HG03432 (cell line): ENCODE data around the gene TCTA.

Source experiments
- ATAC-seq: cut with Tn5 transposase; IDR thresholded peaks from one replicate; pipeline ENCODE4 v1.9.1; 2021; ENCODE audit warnings: mild to moderate bottlenecking, moderate library complexity; ENCODE audit not compliant: unreplicated experiment

TCTA gene

GRCh38 chr3:49410066-49410845 is 2.0 kb upstream of the TCTA start:
- no peak for ATAC-seq

GRCh38 chr3:49410846-49411534 is 1.2 kb upstream of the TCTA start:
- no peak for ATAC-seq

DNA sequence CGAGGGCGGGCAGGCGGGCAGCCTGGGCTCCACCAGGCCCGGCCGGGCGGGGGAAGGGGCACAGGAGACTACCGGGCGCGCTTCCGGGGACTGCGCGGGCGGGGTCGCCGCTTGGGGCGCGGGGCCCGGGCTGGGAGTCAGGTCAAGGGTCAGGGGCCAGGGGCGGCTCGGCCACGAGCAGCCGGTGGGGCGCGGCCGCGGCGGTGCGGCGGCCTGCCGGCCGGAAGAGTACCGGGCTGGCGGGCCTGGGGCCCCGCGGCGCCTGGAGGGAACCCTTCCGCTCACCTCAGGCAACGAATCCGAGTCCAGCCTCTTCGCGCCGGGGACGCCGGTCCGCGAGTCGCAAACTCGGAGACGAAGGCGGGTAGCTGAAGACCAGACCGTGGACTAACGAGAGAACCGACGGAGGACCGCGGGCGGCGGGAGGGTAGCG is 672 bp upstream of the TCTA start:
- peak; percentile 36 for ATAC-seq

DNA sequence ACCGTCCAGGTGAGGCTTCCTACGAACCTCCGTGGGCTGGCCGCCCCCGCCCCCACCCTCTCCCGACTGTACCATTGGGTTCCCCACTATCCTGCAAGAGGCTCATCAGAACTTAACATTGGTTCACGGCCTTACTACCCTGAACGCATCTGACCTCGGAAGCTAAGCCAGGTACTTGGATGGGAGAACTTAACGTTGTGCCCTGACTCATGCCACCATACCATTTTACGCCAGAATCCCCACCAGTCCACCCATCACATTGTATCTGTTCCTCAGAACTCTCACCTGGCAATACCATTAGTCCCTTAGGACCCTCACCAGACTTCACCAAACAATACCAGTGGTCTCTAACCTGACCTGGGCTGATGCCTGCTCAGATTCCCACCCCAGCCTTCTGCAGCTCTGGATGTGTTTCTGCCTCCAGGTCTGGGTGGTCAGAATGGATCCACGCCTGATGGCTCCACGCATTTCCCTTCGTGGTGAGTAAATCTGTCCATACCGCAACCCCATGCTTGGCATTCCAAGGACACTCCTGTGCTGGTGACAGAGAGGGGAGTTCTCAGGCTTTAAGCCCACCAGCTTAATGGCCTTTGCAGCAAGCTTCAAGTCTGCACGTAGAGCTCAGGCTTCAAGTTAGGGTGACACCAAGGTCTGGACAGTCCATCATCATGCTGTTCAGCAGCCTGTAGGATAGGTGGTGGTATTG is 562 bp downstream of the TCTA start:
- ATAC-seq, result no peak

DNA sequence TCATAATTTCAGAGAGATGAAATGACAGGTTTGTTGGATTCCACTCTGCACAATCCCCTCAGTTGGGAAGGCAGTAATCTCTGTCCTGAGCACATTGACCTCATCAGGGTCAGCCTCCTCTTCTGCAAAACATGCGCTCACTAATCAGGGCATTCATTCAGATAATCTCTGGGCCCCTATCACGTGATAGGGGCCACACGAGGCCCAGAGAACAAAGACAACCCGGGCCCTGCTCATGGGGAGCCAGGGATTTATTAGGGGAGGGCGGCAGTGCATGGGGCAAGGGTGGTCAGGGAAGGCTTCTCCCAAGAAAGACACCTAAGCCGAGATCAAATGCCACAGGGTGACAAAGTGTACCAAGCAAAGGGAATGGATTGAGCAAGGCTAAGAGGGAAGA is 1.1 kb downstream of the TCTA start:
- ATAC-seq, result no peak

DNA sequence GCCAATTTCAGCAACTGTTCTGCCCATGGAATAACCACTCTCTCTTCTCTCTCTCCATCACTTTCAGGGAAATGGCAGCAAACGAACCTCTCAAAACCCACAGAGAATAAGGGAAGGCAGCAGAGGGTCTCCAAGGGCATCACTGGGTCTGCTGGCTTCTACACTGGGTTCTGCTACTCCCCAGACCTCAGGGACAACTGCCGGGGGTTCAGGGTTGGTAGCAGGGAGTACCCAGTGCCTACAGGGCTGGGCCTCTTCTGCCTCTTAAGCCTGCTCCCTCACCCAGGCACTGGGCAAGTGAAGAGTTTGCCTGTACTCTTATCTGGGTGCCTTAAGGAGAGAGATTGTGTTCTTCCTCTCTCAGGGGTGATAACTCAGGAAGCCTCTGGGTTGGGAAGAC is 2.5 kb downstream of the TCTA start:
- no peak for ATAC-seq

DNA sequence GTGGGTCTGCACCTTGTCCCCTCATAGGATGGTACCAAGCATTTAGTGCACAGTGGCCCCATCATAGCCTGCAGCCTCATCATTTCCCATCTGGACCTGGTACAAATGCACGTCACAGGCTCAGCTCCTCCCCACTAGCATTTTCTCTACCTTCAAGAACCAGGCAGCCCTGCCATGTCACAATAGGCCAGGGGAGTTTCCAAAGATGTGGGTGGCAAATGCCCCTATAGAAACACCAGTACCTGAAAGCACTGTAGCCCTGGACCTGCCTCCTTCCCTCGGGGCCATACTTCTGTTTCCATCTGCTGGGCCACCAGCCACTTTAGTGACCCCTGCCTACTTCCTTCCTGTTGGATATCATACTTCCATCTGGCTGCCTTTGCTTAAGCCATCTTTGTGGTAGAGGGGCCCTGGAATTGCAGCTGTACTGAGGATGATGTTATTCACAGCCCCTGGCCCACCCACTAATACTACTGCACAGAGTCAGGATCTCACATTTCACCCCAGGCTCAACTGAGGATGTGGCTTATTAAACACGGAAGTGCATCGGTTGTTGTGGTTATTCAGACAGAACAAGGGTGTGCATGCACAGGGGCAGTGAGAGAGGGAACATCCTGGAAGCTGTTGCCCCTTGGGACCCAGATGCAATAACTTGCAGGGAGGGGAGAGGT is 3.8 kb downstream of the TCTA start:
- no peak for ATAC-seq

- ATAC-seq, result no peak
Observed at GRCh38 chr3:49416867-49417266, 4.6 kb downstream of the TCTA start.

- no peak for ATAC-seq
Observed at GRCh38 chr3:49417516-49418120, 5.4 kb downstream of the TCTA start.

- no peak for ATAC-seq
Observed at GRCh38 chr3:49421890-49422378, 9.7 kb downstream of the TCTA start.

DNA sequence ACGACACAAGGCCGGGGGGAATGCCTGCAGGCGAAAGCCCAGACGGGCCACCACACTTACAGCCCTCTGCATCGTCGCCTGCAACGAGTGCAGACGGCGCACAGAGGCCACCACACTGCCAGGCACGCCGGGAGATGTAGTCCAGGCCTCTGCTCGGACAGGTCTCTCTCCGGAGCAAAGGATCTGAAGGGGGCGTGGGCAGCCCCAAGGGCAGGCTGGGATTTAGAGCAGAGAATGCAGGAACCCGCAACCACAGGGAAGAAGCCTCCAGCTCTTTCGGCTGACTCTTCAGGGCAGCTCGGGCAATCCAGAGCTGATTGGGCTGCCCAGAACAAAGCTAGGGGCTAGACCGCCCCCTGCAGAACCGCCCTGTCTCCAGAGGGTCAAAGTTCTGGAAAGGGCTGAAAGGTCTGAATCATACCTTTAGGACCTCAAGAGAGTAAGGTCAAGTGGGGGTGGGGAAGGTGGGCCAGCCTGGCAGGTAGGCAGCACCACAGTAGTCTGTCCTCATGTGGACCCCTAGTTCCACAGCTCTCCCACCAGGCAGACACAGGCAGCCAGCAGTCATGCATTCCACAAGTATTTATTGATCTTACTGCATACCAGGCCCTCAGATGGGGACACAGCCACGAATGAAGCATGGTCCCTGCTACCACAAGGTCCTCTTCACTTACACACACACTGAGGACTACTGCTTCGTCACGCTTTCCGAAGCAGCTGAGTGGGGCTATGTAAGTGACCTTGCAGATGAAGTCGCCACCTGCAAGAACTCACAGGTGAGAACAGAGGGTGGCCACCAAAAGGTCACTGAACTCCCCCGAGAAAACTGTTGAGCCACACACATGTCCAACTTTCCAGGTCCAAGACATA is 10.4 kb downstream of the TCTA start, which contains the start of gene AMT:
Gene AMT, minus strand, starts transcription at position 95 of the 870 bp plus-strand sequence. Its CDS starts 23 bp downstream, at position 72.
- no peak for ATAC-seq

- ATAC-seq, result no peak
Observed at GRCh38 chr3:49424816-49425215, 12.6 kb downstream of the TCTA start.

GRCh38 chr3:49427586-49427985 is 15.4 kb downstream of the TCTA start:
- no peak for ATAC-seq

GRCh38 chr3:49428752-49429080 is 16.5 kb downstream of the TCTA start:
- ATAC-seq, result peak; percentile 16

DNA sequence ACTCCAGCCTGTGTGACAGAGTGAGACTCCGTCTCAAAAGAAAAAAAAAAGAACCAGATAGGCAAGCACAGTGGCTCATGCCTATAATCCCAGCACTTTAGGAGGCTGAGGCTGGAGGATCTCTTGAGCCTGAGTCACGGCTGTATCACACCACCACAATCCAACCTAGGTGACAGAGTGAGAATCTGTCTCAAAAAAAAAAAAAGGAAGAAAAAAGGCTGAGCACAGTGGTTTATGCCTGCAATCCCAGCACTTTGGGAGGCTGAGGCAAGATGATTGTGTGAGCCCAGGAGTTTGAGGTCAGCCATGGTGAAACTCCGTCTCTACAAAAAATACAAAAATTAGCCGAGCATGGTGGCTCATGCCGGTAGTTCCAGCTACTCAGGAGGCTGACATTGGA is 22.5 kb downstream of the TCTA start:
- ATAC-seq, result no peak

- no peak for ATAC-seq
Observed at GRCh38 chr3:49445391-49445790, 33.2 kb downstream of the TCTA start.

- ATAC-seq, result no peak
Observed at GRCh38 chr3:49453621-49454020, 41.4 kb downstream of the TCTA start.

GRCh38 chr3:49454458-49454857 is 42.2 kb downstream of the TCTA start:
- no peak for ATAC-seq

DNA sequence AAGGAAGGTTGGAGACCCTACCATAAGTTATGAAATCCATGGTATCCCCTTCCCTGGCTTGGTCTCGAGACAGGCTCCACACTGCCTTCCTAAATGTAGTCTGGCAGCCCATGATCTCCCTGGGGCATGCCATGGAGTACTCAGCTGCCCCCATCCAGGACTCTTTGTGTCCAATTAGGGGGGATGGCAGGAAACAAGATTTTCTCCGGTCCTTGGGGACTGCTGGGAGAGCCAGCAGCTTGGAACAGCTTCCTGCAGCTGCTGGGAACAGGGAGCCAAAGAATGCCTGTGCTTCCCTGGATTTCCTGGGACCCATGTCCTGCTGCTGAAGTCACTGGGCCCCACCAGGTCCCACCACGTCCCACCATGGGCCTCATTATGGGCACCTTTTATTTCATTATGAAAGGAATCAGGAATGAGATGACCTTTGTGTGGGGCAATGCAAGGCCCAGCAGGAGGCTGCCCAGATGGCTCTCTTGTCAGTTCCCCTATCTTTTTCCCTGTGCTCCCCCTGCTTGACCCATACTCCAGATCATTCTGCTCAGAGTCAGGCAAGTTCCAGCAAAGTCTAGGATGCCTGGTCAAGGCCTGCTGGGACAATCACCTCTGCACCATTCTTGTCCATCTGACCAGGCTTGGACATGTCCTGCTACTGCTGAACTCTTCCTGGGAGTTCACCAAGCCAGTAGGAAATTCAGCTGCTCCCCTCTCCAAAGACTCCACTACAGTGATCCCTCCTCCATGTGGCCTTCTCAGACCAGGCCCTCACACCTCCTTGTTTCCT is 42.9 kb downstream of the TCTA start:
- no peak for ATAC-seq
